HL-60 (cell line): ENCODE results near the gene SETD4.

Experiments used
- GABPA ChIP-seq: IDR thresholded peaks from 2 replicates; pipeline ENCODE4 v1.6.1; 2012; ENCODE audit warnings: low read depth
- POLR2AphosphoS5 ChIP-seq: IDR thresholded peaks from 2 replicates; pipeline ENCODE4 v1.6.1; 2012; ENCODE audit warnings: low read depth
- TF ChIP-seq, protein P1 (sequence below): IDR thresholded peaks from one replicate; pipeline ENCODE4 v1.5.1; 2011; ENCODE audit warnings: low read length, control low read depth, inconsistent platforms; ENCODE audit not compliant: insufficient read depth
- TF ChIP-seq, protein P2 (sequence below): IDR thresholded peaks from 2 replicates; pipeline ENCODE4 v1.6.1; 2012; ENCODE audit warnings: low read depth; ENCODE audit not compliant: insufficient replicate concordance

DNA sequence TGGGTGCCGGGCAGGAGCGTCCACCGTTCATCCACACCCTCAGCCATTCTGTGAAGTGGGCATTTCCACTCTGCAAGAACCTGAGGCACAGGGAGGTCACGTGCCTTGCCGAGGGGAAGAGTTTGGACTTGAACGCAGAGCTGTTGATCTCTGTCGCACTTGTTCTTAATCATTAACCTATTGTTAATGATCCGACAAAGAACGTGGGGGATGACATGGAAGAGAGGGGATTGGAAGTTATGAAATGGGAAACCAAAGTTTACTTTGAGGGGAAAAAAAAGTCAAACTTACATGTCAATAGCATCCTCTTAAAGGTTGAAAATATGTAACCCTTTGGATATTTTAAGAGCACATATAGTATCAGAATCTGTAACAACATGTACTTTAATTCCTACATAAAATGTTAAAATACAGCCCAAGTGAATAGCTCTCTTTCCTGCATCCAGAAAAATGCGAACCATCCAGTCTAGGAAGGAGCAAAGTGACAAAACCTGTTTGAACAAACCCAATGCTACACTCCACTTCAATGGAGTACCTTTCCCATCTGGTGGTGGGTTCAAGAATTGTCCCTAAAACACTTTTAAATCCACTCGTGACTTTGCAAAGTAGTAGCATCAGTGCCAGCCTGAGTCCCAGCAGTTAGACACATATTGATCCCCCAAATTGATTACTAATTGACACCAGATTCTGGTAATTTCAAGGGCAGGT lies 75.5 kb downstream of the SETD4 start:
- TF ChIP-seq, protein P1, sequence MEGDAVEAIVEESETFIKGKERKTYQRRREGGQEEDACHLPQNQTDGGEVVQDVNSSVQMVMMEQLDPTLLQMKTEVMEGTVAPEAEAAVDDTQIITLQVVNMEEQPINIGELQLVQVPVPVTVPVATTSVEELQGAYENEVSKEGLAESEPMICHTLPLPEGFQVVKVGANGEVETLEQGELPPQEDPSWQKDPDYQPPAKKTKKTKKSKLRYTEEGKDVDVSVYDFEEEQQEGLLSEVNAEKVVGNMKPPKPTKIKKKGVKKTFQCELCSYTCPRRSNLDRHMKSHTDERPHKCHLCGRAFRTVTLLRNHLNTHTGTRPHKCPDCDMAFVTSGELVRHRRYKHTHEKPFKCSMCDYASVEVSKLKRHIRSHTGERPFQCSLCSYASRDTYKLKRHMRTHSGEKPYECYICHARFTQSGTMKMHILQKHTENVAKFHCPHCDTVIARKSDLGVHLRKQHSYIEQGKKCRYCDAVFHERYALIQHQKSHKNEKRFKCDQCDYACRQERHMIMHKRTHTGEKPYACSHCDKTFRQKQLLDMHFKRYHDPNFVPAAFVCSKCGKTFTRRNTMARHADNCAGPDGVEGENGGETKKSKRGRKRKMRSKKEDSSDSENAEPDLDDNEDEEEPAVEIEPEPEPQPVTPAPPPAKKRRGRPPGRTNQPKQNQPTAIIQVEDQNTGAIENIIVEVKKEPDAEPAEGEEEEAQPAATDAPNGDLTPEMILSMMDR = no peak
- no peak for TF ChIP-seq POLR2AphosphoS5
- no peak for TF ChIP-seq GABPA
- TF ChIP-seq, protein P2, sequence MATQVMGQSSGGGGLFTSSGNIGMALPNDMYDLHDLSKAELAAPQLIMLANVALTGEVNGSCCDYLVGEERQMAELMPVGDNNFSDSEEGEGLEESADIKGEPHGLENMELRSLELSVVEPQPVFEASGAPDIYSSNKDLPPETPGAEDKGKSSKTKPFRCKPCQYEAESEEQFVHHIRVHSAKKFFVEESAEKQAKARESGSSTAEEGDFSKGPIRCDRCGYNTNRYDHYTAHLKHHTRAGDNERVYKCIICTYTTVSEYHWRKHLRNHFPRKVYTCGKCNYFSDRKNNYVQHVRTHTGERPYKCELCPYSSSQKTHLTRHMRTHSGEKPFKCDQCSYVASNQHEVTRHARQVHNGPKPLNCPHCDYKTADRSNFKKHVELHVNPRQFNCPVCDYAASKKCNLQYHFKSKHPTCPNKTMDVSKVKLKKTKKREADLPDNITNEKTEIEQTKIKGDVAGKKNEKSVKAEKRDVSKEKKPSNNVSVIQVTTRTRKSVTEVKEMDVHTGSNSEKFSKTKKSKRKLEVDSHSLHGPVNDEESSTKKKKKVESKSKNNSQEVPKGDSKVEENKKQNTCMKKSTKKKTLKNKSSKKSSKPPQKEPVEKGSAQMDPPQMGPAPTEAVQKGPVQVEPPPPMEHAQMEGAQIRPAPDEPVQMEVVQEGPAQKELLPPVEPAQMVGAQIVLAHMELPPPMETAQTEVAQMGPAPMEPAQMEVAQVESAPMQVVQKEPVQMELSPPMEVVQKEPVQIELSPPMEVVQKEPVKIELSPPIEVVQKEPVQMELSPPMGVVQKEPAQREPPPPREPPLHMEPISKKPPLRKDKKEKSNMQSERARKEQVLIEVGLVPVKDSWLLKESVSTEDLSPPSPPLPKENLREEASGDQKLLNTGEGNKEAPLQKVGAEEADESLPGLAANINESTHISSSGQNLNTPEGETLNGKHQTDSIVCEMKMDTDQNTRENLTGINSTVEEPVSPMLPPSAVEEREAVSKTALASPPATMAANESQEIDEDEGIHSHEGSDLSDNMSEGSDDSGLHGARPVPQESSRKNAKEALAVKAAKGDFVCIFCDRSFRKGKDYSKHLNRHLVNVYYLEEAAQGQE = no peak
